DMS79 treated with DMSO at 0.1 percent for 48 hours (cell line): ENCODE data around the gene MINDY2.
A peak's percentile ranks its signal among the peaks of the same experiment; 100 is the strongest.
"Not testable (repeated sequence)": the region's sequence is repeated elsewhere in the genome, so short reads cannot be mapped to it uniquely, and the experiment has no call there.

Experiments
- DNase-seq: peaks from one replicate; lab custom pipeline; 2025; lab: John Stamatoyannopoulos, UW

The MINDY2 gene

DNA sequence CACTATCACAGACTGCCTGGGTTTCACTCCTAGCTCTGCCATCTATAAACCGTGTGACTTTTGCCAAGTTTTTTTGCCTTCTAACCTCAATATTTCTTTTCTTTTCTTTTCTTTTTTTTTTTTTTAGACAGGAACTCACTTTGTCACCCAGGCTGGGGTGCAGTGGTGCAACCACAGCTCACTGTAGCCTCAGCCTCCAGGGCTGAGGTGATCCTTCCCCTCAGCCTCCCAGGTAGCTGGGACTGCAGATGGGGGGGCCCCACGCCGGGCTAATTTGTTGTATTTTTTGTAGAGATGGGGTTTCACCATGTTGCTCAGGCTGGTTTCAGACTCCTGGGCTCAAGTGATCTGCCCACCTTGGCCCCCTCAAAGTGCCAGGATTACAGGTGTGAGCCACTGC lies 18.4 kb upstream of the MINDY2 start:
- no peak for DNase-seq

DNA sequence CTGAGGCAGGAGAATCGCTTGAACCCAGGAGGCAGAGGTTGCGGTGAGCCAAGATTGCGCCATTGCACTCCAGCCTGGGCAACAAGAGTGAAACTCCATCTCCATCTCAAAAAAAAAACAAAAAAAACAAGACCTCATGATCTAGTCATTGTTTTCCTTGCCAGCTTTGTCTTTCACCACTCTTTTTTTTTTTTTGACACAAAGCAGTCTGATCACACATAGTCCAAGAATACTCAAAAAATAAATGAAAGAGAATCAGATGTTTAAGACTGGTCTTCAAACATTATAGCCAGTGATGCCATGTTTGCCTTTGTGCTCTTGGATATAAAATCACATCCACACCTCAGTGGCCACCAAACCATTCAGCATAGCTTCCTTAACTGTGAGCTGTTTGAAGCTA lies 15.8 kb upstream of the MINDY2 start:
- no peak for DNase-seq

DNA sequence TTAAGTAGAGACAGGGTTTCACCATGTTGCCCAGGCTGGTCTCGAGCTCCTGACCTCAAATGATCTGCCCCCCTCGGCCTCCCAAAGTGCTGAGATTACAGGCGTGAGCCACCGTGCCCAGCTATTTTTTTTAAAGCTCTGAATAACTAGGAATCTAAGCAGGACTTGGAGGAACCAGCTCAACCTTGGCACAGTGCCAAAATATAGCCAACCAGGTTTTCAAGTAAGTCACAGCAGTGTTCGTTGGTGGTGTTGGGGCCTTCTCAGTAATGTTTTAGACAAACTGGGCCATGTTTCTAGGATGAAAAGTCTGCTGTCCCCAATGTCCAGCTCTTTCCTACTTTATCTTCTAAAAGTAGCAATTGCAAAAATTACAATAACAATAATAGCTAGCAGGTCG lies 15.1 kb upstream of the MINDY2 start:
- DNase-seq: no peak

- no peak for DNase-seq
These were observed 13.0 kb upstream of the MINDY2 start for GRCh38 chr15:58758141-58758540.

- no peak for DNase-seq
These were observed 10.6 kb upstream of the MINDY2 start for GRCh38 chr15:58760385-58761009.

DNA sequence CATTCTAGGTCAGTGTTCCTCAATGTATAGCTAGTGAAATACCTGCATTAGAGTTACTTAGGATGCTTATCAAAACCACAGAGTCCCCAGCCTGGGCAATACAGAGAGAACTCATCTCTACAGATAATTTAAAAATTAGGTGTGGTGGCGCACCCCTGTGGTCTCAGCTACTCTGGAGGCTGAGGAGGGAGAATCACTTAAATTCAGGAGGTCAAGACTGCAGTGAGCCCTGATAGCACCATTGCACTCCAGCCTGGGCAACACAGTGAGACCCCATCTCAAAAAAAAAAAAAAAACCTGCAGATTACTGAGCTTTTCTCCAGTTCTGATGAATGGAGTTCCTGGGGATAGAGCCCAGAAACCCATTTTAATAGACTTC lies 10.1 kb upstream of the MINDY2 start:
- no peak for DNase-seq

DNA sequence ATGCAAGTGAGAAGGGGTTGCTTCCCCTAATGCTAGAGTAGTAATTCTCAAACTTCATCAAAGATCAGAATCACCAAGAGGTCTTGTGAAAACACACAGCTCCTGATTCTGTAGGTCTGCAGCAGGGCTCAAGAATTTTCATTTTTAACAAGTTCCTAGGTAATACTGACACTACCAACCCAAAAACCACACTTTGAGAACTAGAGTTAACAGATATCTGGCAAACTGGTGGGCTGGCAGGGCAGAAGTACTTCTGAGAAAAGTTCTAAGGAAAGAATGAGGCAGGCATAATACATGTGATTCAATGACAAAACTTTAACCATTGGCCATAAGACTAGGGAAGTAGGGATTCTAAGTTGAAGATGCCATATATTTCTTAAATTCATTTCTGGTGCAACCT lies 8.8 kb upstream of the MINDY2 start:
- DNase-seq: no peak

DNA sequence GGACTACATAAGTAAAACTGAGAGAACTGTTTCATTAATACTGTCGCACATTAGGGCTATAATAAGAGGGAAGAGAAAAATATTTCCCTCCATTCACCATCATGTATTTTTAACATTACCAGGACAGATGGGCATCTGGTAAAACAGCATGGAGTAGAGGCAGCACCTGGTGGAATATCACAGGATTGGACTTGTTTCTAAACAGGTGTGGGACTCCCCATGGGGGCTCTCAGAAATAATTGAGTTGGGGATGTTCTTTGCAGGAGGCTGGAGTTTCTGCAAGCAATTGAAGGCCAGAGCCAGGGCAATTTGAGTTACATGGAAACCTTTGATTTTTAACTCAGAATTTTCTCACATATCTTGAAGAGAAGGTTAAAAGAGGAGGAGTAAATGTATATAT lies 8.4 kb upstream of the MINDY2 start:
- DNase-seq: no peak

- DNase-seq: no peak
These were observed 6.6 kb upstream of the MINDY2 start for GRCh38 chr15:58764468-58764867.

- DNase-seq: no peak
These were observed 4.8 kb upstream of the MINDY2 start for GRCh38 chr15:58766290-58766689.

GRCh38 chr15:58768601-58769004 lies 2.5 kb upstream of the MINDY2 start:
- not testable (repeated sequence) for DNase-seq

GRCh38 chr15:58770519-58770856 lies 614 bp upstream of the MINDY2 start:
- no peak for DNase-seq

DNA sequence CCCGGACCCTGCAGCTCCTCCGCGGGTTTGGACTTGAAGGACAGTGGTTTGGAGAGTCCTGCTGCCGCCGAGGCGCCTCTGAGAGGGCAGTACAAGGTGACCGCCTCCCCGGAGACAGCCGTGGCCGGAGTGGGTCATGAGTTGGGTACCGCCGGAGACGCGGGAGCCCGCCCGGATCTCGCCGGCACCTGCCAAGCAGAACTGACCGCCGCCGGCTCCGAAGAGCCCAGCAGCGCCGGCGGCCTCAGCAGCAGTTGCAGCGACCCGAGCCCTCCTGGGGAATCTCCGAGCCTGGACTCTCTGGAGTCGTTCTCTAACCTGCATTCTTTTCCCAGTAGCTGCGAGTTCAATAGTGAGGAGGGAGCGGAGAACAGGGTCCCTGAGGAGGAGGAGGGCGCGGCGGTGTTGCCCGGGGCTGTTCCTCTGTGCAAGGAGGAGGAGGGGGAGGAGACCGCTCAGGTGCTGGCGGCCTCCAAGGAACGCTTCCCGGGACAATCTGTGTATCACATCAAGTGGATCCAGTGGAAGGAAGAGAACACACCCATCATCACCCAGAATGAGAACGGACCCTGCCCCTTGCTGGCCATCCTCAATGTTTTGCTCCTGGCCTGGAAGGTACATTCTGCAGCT lies 634 bp downstream of the MINDY2 start:
- peak; percentile 22 for DNase-seq

DNA sequence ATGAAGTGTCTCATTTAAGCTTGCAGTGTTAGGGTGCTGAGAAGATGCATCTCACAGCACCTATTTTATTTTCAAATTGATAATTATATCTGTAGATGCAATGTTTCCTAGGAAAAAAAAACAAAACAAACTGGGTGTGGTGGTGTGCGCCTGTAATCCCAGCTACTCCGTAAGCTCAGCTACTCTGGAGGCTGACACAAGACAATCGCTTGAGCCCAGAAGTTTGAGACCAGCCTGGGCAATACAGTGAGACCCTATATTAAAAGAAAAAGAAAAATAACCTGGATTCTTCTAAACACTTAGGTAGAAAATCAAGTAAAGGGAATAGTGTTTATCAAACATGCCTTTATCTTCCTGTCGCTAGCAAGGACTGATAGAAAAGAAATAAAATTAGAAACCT lies 1.9 kb downstream of the MINDY2 start:
- DNase-seq: no peak

DNA sequence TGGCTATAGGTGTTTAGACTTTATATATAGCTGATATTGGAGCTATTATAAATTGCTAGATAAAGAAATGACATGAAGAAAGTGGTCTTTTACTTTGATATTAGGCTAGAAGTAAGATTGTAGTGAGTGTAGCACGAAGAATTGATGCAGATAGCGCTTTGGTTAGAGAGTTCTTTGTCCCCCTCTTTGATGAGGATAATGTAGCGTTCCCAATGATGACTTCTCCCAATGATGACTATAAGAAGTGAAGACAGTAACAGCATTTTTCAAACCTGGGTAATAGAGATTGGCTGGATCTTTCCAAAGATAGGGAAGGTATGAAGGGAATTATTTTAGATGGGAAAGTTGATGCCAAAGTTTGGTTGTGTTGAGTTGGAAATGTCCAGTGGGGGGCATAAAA lies 4.3 kb downstream of the MINDY2 start:
- no peak for DNase-seq

- DNase-seq: no peak
These were observed 6.0 kb downstream of the MINDY2 start for GRCh38 chr15:58777107-58777506.

GRCh38 chr15:58779554-58779953 lies 8.5 kb downstream of the MINDY2 start:
- no peak for DNase-seq

GRCh38 chr15:58785355-58785754 lies 14.3 kb downstream of the MINDY2 start:
- no peak for DNase-seq

GRCh38 chr15:58788056-58788710 lies 17.1 kb downstream of the MINDY2 start:
- DNase-seq: no peak

DNA sequence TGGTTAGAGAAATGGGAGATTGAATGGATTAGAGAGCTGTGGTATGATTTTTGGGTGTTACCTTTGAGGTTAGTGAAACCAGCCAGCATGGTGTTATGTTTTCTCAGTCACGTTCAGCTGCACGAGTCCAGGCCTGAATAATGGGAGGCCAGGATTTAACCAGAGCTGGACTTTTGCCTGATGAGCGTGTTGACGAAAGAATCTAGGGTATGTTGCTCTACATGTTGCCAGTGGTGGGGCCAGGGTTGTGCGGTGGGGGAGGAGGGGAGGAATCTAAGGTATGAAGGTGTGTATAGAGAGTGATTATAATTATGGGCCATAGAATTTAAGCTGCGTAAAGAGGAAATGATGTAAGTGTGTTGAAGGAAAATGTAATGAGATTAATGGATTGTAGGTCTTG lies 22.8 kb downstream of the MINDY2 start:
- DNase-seq: no peak

DNA sequence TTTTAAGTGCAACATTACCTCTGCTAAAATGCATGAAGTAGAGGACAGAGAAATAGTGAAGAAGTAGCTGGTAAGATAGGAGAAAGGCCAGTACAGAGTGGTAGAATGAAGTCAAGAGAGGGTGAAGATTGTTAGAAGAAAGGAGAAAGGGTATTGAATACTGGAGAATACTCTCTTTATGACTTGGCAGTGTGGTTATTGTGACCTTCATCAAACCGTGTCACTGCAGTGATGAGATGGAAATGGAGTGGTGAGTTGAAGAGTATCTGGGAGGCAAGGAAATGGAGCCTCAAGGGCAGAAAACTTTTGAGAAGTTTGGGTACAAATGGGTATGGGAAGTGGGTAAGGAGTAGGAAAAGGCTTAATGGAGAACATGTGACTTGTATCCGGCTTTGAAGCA lies 24.7 kb downstream of the MINDY2 start:
- DNase-seq: no peak

- DNase-seq: no peak
These were observed 26.4 kb downstream of the MINDY2 start for GRCh38 chr15:58797505-58797904.

- DNase-seq: no peak
These were observed 34.0 kb downstream of the MINDY2 start for GRCh38 chr15:58805095-58805494.

DNA sequence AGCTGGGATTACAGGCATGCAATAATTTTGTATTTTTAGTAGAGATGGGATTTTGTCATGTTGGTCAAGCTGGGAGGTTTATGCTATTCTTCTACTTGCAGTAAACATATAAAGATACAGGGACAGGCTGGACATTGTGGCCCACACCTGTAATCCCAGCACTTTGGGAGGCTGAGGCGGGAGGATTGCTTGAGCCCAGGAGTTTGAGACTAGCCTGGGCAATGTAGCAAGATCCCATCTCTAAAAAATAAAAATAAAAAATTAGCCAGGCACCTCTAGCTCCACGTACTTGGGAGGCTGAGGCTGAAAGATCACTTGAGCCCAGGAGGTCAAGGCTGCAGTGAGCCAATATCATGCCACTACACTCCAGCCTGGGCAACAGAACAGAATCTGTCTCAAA lies 52.2 kb downstream of the MINDY2 start:
- DNase-seq: not testable (repeated sequence)
